GM12878 (cell line): ENCODE measurements around the gene TMEM63B. TPM values are rescaled to one million over a fixed set of nuclear protein-coding genes. Genes with fewer than 3 reads are reported as not detected.

Experiments
- ATAC-seq: fragments of 200-7000 bp; cut with Tn5 transposase; 3 replicates; pipeline ENCODE4 v1.9.1; 2020; ENCODE audit warnings: mild to moderate bottlenecking, moderate library complexity
- BruUV-seq: library from RNA; stranded (reverse); fragments of 400-500 nt; replicated peaks from 2 replicates; lab custom pipeline; 2021; lab: Mats Ljungman, UMichigan
- CTCF ChIA-PET: fragments of 300-600 bp; sonication (Branson Sonifier 250); formaldehyde crosslinking; extraction: SDS; loops from one replicate; lab custom pipeline; 2021; ENCODE audit warnings: inconsistent platforms; lab: Yijun Ruan, JAX
- POLR2A ChIA-PET: fragments of 350-600 bp; formaldehyde crosslinking; extraction: SDS; loops from one replicate; lab custom pipeline; 2021; ENCODE audit warnings: inconsistent platforms; lab: Charles Lee
- RAD21 ChIA-PET: fragments of 300-600 bp; sonication (Branson Sonifier 250); formaldehyde crosslinking; loops from one replicate; lab custom pipeline; 2023; ENCODE audit warnings: antibody characterized with exemption; ENCODE audit not compliant: unreplicated experiment; lab: Charles Lee
- SMC1A ChIA-PET: fragments of 300-600 bp; sonication (Branson Sonifier 250); formaldehyde crosslinking; loops from one replicate; lab custom pipeline; 2023; ENCODE audit not compliant: unreplicated experiment, uncharacterized antibody; lab: Charles Lee
- DNase-seq: peaks from one replicate; pipeline ENCODE4 v3.0.0-alpha.2; 2011; ENCODE audit warnings: low read depth, low spot score
- FAIRE-seq: peaks from 3 replicates; lab custom pipeline; 2011; peaks lifted over from hg19 to GRCh38; lab: Jason Lieb, UNC
- H2AFZ ChIP-seq: 2 replicates; pipeline ENCODE4 v1.6.0; 2011; ENCODE audit warnings: low read depth, low read length, control low read depth; ENCODE audit not compliant: control insufficient read depth
- H3K27ac ChIP-seq: 2 replicates; pipeline ENCODE4 v1.5.1; 2011; ENCODE audit warnings: control low read depth; ENCODE audit not compliant: control insufficient read depth, insufficient read depth
- H3K27me3 ChIP-seq, 2 experiments: replicated peaks in 1 of 2; 2 replicates each; pipeline versions ENCODE4 v1.6.0 to v1.6.1; 2011; ENCODE audit warnings: low read length in 1 of 2; ENCODE audit not compliant: control insufficient read depth in 2 of 2, insufficient read depth in 2 of 2
- H3K36me3 ChIP-seq, 2 experiments: 2 replicates each; pipeline ENCODE4 v1.5.1; 2011; ENCODE audit warnings: low read length in 1 of 2; ENCODE audit not compliant: control insufficient read depth in 2 of 2, insufficient read depth in 2 of 2
- H3K4me1 ChIP-seq: 2 replicates; pipeline ENCODE4 v1.6.1; 2011; ENCODE audit warnings: mild to moderate bottlenecking, low read length, moderate library complexity, mixed read lengths; ENCODE audit not compliant: control insufficient read depth, insufficient read depth
- H3K4me2 ChIP-seq: 2 replicates; pipeline ENCODE4 v1.6.0; 2011; ENCODE audit warnings: control low read depth; ENCODE audit not compliant: control insufficient read depth, insufficient read depth
- H3K4me3 ChIP-seq: fragments of 200-600 bp; sonication (generic); 2 replicates; pipeline ENCODE4 v1.5.1; 2016
- H3K79me2 ChIP-seq: 2 replicates; pipeline ENCODE4 v1.6.0; 2011; ENCODE audit warnings: low read length; ENCODE audit not compliant: control insufficient read depth, insufficient read depth
- H3K9ac ChIP-seq: 2 replicates; pipeline ENCODE4 v1.8.0; 2011; ENCODE audit warnings: low read length, control low read depth, mixed read lengths; ENCODE audit not compliant: control insufficient read depth, insufficient read depth
- H3K9me3 ChIP-seq: replicated peaks from 3 replicates; pipeline ENCODE4 v1.5.1; 2011; ENCODE audit warnings: mild to moderate bottlenecking, low read length; ENCODE audit not compliant: control insufficient read depth, insufficient read depth
- H4K20me1 ChIP-seq: 2 replicates; pipeline ENCODE4 v1.6.0; 2011; ENCODE audit not compliant: control insufficient read depth, insufficient read depth
- CEBPB ChIP-seq, 2 experiments: fragments of 150-350 bp in 1 of 2; IDR thresholded peaks; 2 replicates each; pipeline ENCODE4 v1.6.1; 2012 to 2014; ENCODE audit warnings: low read depth in 2 of 2, low read length in 2 of 2, borderline replicate concordance in 1 of 2, inconsistent platforms in 1 of 2
- HDGF ChIP-seq: fragments of 450-650 bp; IDR thresholded peaks from 2 replicates; pipeline ENCODE4 v1.6.1; 2016; ENCODE audit warnings: antibody characterized with exemption
- WGBS: methylation state at CpG from one replicate; pipeline ENCODE4 v1.1.6; 2016; ENCODE audit warnings: low lambda C conversion rate; ENCODE audit not compliant: insufficient replicate concordance, insufficient coverage; ENCODE audit errors: missing lambda C conversion rate; 5-methylcytosine and 5-hydroxymethylcytosine counted together
- in situ Hi-C: fragments of 300-500 bp; cut with MboI; formaldehyde crosslinking; loops from 9 replicates; pipeline ENCODE4 v1.14.3; 2018; ENCODE audit warnings: mixed read lengths
- intact Hi-C: fragments of 100-400 bp; cut with micrococcal nuclease; formaldehyde crosslinking; loops from one replicate; pipeline ENCODE4 v1.14.2; 2022; ENCODE audit not compliant: unreplicated experiment
- polyA plus RNA-seq, 11 experiments: library from polyadenylated mRNA; depleted of rRNA in 4 of 11; unstranded in 6 of 11; stranded (reverse) in 5 of 11; fragments of >200 nt; fragmentation: Nextera tagmentation in 4 of 11; fragmentation: Illumina TruSeq in 1 of 11; extraction: Ambion mirVana in 4 of 11; extraction: Trizol in 1 of 11; gene quantifications; 1 replicate in 1 of 11; 2 replicates in 10 of 11; pipeline versions ENCODE4 v1.2.1 to v1.2.3, GENCODE V29; 2011 to 2016; ENCODE audit warnings: inconsistent platforms in 2 of 11, missing spikeins in 2 of 11, low read depth in 1 of 11
- total RNA-seq, 4 experiments: library from RNA; depleted of rRNA in 3 of 4; stranded (reverse); fragments of >200 nt in 3 of 4; fragmentation: Illumina TruSeq in 1 of 4; extraction: Trizol in 1 of 4; gene quantifications; 2 replicates each; pipeline versions ENCODE4 v1.2.1 to v1.2.3, GENCODE V29; 2013 to 2021
- TF ChIP-seq, protein P1 (sequence below): IDR thresholded peaks from 2 replicates; pipeline ENCODE4 v1.6.1; 2012; ENCODE audit warnings: low read depth, low read length, improper control_type of control experiment
- TF ChIP-seq, protein P2 (sequence below): IDR thresholded peaks from 2 replicates; pipeline ENCODE4 v1.6.1; 2011; ENCODE audit warnings: borderline replicate concordance, low read depth, mild to moderate bottlenecking, moderate library complexity, mixed read lengths, low read length; ENCODE audit not compliant: insufficient read depth; ENCODE audit errors: extremely low read length
- TF ChIP-seq, protein P3 (sequence below): IDR thresholded peaks from 2 replicates; pipeline ENCODE4 v1.6.1; 2012; ENCODE audit warnings: low read depth, low read length, improper control_type of control experiment

Gene TMEM63B
- total and polyA plus RNA-seq, 10 of the 15 experiments (the other 5 are each of a cell fraction or from before 2014, with no cell fraction given), result 0.09 to 15.0 (median 7.1) TPM; not detected in 1

DNA sequence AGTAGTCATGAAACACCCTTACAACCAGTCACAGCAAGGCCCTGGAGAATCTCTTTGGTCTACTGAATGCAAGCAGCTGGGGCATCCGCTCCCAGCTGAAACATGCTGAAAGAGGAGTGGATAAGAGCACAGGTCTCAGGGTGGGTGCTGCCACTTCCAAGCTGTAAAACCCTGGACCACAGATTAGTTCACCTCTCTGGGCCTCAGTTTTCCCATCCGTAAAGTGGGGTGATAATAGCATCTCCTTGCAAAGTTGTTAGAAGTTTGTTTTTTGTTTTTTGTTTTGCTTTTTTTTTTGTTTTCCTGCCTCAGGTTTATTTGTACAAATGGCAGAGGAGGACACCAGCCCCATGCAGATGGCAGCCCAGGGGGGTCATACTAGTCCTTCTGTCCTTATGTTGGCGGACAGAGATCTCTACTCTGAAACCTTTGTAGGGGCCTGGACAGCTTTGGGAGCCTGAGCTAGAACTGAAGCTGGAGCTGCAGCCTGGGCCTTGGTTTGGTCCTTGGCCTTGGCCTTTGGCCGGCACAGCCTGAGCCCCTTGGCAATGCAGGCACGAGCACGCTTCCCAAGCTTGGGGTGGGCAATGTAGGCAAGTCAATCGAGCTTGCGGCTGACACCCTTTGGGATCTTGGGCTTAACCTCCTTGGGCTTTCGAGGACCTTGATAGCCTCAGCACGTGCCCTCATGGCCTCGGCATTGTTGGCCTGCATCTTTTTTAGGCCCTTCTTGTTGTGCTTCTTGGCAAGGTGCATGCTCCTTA lies 38.3 kb upstream of the TMEM63B start:
- Histone ChIP-seq H3K79me2 (no peaks in the 10 kb centered on the region), H3K9me3 (no peaks in the 10 kb centered on the region), H3K4me2 (no peak overlapping the region), H3K27ac (no peak overlapping the region), H3K4me3 (no peak overlapping the region), H3K27me3 (no peaks in the 10 kb centered on the region), H2AFZ (no peak overlapping the region), H4K20me1 (no peaks in the 10 kb centered on the region), H3K9ac (no peak overlapping the region), H3K36me3 (no peaks in the 10 kb centered on the region)
- 98% methylated on average over 11 of the region's 11 CpGs for WGBS
- DNase-seq, result no peak
- BruUV-seq, result no TSS peak
- in situ Hi-C loops (no loop called here), intact Hi-C loops (no loop called here)
- FAIRE-seq, result no peak
- ChIA-PET RAD21 (no interaction called here), CTCF (interaction anchor here (0.9 to 3.3 kb wide), 3 partner anchors 10 to 11 kb away, joined by 3 to 15 read pairs (median 3); no protein-coding TSS in a partner anchor), SMC1A (no interaction called here), POLR2A (no interaction called here)
- no peak for ATAC-seq
- TF ChIP-seq, protein P1, sequence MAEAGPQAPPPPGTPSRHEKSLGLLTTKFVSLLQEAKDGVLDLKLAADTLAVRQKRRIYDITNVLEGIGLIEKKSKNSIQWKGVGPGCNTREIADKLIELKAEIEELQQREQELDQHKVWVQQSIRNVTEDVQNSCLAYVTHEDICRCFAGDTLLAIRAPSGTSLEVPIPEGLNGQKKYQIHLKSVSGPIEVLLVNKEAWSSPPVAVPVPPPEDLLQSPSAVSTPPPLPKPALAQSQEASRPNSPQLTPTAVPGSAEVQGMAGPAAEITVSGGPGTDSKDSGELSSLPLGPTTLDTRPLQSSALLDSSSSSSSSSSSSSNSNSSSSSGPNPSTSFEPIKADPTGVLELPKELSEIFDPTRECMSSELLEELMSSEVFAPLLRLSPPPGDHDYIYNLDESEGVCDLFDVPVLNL, result no peak
- no peak for TF ChIP-seq CEBPB (IDR thresholded peaks at IDR 0.05; ENCODE audit: borderline replicate concordance in 1 of 2, low read depth in 2 of 2, low read length in 2 of 2)
- TF ChIP-seq, protein P2, sequence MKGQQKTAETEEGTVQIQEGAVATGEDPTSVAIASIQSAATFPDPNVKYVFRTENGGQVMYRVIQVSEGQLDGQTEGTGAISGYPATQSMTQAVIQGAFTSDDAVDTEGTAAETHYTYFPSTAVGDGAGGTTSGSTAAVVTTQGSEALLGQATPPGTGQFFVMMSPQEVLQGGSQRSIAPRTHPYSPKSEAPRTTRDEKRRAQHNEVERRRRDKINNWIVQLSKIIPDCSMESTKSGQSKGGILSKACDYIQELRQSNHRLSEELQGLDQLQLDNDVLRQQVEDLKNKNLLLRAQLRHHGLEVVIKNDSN, result no peak
- TF ChIP-seq, protein P3, sequence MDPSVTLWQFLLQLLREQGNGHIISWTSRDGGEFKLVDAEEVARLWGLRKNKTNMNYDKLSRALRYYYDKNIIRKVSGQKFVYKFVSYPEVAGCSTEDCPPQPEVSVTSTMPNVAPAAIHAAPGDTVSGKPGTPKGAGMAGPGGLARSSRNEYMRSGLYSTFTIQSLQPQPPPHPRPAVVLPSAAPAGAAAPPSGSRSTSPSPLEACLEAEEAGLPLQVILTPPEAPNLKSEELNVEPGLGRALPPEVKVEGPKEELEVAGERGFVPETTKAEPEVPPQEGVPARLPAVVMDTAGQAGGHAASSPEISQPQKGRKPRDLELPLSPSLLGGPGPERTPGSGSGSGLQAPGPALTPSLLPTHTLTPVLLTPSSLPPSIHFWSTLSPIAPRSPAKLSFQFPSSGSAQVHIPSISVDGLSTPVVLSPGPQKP, result no peak
- TF ChIP-seq HDGF, result no peak
- TF ChIP-seq, all 136 proteins: peak for 0
- no peaks in the 10 kb centered on the region for H3K4me1 ChIP-seq
